Raji (cell line): ENCODE measurements around the gene IGF2R.

ENCODE experiments used
- POLR2A ChIP-seq: IDR thresholded peaks from 2 replicates; pipeline ENCODE4 v1.6.1; 2011; ENCODE audit warnings: low read depth, low read length, control low read depth; ENCODE audit not compliant: insufficient read depth

IGF2R gene

GRCh38 chr6:160088069-160088783 is 119.3 kb downstream of the IGF2R start:
- no peak for TF ChIP-seq POLR2A

DNA sequence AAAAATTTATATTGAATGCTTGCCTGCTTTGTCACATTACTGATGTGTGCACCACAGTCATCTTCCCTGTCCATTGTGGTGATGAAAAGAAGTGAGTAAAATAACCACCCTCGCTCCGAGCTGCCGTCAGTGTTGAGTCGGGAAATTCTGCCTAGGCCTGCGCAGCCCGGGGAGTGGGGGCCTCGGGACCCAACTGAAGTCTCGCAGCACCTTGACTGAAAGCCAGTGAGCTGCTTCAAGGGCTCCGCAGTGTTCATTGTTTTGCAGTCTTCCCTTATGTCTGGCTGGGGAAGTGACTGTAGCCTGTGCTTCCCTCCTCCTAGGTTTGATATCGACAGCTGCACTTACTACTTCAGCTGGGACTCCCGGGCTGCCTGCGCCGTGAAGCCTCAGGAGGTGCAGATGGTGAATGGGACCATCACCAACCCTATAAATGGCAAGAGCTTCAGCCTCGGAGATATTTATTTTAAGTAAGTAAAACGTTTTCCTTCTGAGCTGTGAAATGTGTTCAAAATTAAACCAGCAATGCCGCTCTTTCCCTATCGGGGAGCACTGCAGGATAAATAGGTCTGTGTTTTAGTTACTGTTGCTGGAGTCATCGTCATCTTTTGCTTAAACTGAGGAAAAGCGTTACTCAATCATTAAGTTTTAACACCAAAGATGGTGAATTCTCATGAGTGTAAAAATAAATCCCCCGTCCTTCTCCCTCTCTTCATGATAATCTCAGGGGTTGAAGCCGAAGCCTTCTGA is 120.1 kb downstream of the IGF2R start:
- no peak for TF ChIP-seq POLR2A

GRCh38 chr6:160089534-160089897 is 120.6 kb downstream of the IGF2R start:
- TF ChIP-seq POLR2A, result no peak

GRCh38 chr6:160092602-160093001 is 123.7 kb downstream of the IGF2R start:
- TF ChIP-seq POLR2A, result no peak

DNA sequence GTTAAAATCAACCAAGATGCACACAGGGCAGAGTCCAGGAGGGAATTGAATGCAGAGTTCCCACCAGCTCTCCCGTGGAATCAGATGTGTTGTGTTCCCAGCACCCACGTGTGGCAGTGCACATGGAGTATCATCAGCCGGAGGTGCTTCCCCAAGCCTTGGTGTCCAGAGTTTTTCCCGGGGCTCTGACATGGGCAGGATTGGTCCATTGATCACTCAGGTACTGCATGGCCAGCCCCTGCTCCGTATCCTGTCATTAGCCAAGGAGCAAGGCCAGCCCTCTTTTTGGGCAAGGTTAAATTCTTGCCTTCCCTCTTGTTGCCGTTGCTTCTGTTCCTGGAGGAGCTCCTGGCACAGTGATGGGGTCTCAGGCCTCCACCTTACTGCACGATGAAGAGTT is 124.2 kb downstream of the IGF2R start:
- no peak for TF ChIP-seq POLR2A

- TF ChIP-seq POLR2A, result no peak
Measured at GRCh38 chr6:160093946-160094345, 125.1 kb downstream of the IGF2R start.

DNA sequence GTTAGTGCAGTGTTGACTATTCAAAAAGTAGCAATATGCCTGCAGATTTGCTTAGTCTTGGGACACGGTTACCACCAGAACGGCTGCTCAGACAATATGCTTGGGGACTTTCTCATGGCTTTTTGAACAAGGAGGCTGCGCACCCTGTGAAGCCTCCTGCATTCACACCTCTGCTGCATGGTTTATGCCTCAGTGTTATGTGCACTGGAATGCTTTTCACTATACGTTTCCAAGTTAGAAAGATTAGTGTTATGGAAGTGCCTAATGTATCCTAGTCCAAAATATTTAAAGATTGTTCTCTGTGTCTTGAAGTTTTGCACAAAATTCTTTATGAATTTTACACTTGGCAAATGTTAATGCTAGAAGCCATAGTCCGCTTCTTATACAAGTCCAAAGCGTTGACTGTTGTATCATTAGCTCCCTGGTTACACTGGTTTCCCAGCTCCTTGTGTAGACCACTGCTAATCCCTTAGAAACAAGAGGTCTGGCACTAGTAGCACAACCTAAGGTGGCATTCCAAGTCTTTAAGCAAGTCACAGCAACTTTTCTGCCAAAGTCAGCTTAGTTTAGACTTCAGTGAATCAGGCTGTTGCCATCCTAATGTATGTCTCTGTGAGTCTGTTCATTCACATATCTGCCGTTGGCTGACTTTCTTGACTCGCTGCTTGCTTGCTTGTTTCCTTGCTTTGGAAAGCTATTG is 126.4 kb downstream of the IGF2R start:
- no peak for TF ChIP-seq POLR2A

DNA sequence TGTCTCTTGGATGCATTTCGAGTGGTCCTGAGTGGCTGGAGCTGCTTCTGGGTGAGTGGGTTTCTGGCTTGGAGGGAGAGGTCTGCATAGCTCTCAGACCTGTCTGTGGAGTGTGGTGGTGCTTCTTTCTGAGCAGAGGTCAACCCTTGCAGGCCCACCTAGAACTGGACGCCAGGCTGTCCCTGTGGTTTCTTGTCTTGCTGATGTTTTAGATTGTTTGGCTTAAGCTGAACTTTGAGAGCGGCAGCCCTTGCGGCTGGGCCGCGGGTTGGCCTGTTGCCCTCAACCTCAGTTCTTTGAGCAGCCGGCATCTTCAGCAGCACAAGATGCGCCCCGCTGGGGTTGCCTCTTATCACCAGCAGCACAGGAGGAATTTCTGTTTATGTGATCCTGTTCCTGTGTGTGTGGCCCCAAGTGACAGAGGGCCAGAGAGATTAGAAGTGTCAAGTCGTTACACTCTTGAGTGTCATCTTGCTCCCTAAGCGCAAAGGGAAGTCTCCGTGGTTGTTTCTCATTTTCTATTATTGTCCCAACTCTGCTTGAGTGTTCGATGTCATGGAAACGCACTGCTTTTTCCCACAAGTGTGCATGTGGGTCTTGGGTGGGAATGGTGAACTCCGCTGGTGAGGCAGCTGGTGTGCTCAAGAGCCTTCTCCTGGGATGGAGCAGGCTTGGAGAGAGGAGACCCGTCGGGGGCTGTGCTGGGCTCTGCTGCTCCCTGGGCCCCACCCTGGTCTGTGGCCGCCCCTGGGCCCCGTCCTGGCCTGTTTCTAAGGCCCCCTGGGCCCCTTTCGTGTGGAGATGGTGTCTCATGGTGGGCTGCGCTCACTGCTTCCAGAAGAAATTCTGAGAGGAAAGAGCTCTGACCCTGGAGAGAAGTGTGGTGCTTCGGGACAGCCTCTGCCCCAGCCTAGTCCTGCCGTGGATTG is 132.7 kb downstream of the IGF2R start:
- no peak for TF ChIP-seq POLR2A

- no peak for TF ChIP-seq POLR2A
Measured at GRCh38 chr6:160102399-160102798, 133.5 kb downstream of the IGF2R start.

DNA sequence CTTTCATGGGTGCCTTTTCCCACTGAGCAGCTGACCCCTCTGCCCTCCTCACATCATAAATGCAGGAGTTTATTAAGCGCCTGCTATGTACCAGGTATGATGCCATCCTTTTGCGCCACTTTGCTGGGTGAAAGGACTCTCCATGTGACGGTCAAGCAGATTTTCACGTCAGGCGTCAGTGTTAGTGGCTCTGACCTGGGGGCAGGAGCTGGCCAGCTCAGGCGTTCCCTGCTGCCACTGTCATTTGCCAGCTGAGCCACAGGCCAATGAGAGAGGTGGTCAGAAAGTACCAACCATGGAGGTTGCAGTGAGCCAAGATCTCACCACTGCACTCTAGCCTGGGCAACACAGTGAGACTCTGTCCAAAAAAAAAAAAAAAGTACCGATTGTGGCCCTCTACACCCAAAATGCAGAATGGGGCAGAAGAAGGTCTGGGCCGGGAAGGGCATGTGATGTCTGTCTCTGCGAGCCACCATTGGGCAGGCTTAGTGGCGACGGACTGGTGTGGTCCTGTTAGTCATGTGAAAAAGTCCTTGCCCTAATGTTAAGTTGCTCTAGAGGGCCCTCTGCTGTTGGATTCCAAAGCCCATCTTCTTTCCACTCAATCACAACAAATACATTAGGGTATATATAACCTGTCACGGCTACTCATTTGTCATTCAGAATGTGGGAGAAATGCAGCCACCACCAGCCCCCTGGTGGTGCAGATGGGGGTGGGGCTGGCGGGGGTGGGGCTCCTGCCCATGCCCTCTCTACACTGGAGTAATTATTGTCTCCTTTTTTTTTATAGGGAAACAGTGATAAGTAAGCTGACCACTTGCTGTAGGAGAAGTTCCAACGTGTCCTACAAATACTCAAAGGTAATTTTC is 134.3 kb downstream of the IGF2R start:
- TF ChIP-seq POLR2A, result no peak

DNA sequence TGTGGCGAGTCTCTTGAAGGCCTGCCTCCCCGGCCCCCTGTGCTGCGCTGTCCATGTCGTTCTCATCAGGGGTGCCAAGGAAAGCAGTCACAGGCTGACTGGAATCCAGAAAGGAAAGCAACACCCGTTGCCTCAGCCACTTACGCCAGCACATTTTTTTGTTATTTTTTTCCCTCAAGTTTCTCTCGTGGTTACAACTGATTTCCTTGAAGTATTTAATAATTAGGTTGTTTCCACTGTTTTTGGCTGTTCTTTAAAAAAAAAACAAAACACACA is 134.9 kb downstream of the IGF2R start:
- TF ChIP-seq POLR2A, result no peak

DNA sequence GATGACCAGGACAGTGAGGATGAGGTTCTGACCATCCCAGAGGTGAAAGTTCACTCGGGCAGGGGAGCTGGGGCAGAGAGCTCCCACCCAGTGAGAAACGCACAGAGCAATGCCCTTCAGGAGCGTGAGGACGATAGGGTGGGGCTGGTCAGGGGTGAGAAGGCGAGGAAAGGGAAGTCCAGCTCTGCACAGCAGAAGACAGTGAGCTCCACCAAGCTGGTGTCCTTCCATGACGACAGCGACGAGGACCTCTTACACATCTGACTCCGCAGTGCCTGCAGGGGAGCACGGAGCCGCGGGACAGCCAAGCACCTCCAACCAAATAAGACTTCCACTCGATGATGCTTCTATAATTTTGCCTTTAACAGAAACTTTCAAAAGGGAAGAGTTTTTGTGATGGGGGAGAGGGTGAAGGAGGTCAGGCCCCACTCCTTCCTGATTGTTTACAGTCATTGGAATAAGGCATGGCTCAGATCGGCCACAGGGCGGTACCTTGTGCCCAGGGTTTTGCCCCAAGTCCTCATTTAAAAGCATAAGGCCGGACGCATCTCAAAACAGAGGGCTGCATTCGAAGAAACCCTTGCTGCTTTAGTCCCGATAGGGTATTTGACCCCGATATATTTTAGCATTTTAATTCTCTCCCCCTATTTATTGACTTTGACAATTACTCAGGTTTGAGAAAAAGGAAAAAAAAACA is 136.1 kb downstream of the IGF2R start:
- TF ChIP-seq POLR2A, result no peak

- no peak for TF ChIP-seq POLR2A
Measured at GRCh38 chr6:160106010-160106409, 137.1 kb downstream of the IGF2R start.

DNA sequence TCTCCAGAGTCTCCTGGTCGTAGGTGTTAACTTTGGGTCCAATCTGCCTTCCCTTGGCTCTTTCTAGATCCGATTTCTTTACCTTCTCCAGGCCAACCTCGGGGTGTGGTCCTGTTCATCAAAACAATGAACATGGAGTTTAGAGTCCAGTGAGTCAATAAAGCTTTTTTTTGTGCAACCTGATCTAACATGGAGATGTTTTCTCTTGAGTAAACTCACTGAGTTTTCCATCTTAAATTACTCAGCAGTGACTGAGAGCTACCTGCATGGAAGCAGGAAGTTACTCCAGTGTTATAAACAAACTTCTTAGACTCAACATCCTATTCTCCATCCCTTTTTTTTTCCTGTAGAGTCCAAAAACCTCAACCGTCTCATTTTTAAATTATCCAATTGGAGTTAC is 137.8 kb downstream of the IGF2R start:
- no peak for TF ChIP-seq POLR2A
